Measurements from ENCODE around the gene MED13L. TPM values are rescaled to one million over a fixed set of nuclear protein-coding genes. Genes with fewer than 3 reads are reported as not detected.

The MED13L gene
- total and polyA plus RNA-seq, 2 of the 8 experiments (the other 6 are each of a cell fraction or from before 2014, with no cell fraction given) = 15.9 to 51.7 TPM

GRCh38 chr12:116220756-116221155 is 56.7 kb downstream of the MED13L start (continued):
- TF ChIP-seq MAX (IDR thresholded peaks at IDR 0.05) = no peak
- TF ChIP-seq CTCF (IDR thresholded peaks at IDR 0.05; ENCODE audit: control extremely low read depth in 1 of 3, insufficient read depth in 1 of 3, low read depth in 1 of 3, low read length in 3 of 3) = no peak
